WI38 (cell line): Measurements from ENCODE around the gene SPOCK1.

Experiments used
- H3K4me3 ChIP-seq: 2 replicates; pipeline ENCODE4 v1.5.1; 2011; ENCODE audit warnings: low read depth, mild to moderate bottlenecking, control low read depth, low read length
- TF ChIP-seq, protein P1 (sequence below): IDR thresholded peaks from 2 replicates; pipeline ENCODE4 v1.5.1; 2012; ENCODE audit warnings: low read depth, mild to moderate bottlenecking, control low read depth, low read length

Gene SPOCK1

DNA sequence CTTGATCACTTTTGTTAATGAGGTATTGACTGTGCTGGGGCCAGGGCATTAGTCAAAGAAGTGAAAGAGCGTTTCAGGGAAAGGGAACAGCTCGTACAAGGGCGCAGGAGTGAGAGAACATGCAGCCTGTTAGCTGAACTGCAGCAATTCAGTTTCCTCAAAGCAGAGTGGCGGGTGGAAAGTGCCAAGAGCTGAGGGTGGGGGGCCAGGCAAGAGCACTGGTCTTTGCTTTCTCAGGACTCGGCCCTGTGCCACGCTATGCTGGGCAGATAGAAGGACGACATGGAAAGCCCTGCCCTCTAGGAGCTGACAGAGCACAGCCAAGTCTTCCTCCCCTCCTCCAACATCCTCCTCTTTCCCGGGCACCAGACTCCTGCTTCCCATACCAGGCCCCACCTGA, 304.8 kb downstream of the SPOCK1 start:
- no peak overlapping the region for H3K4me3 ChIP-seq
- TF ChIP-seq, protein P1, sequence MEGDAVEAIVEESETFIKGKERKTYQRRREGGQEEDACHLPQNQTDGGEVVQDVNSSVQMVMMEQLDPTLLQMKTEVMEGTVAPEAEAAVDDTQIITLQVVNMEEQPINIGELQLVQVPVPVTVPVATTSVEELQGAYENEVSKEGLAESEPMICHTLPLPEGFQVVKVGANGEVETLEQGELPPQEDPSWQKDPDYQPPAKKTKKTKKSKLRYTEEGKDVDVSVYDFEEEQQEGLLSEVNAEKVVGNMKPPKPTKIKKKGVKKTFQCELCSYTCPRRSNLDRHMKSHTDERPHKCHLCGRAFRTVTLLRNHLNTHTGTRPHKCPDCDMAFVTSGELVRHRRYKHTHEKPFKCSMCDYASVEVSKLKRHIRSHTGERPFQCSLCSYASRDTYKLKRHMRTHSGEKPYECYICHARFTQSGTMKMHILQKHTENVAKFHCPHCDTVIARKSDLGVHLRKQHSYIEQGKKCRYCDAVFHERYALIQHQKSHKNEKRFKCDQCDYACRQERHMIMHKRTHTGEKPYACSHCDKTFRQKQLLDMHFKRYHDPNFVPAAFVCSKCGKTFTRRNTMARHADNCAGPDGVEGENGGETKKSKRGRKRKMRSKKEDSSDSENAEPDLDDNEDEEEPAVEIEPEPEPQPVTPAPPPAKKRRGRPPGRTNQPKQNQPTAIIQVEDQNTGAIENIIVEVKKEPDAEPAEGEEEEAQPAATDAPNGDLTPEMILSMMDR: no peak

DNA sequence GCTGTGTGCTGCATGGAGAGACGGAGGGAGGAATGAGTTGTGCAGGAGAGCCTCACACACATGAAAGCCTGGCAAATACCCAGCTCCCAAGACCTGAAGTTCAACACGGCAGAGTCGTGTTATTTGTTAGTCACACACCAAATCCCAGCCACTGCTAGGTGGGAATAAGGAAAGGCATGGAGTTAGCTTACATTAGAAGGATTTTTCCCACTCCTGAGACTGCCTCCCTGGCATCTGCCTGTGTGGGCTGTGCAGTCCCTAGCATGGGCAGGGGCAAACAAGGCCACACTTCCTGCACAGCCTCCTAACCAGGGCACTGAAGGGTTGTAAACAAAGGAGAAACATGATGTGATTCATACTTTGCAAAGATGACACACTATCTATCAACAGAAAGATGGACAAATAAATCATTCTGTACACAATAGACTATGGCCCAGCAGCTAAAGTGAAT, 306.8 kb downstream of the SPOCK1 start:
- TF ChIP-seq, protein P1: no peak
- H3K4me3 ChIP-seq: no peak overlapping the region

DNA sequence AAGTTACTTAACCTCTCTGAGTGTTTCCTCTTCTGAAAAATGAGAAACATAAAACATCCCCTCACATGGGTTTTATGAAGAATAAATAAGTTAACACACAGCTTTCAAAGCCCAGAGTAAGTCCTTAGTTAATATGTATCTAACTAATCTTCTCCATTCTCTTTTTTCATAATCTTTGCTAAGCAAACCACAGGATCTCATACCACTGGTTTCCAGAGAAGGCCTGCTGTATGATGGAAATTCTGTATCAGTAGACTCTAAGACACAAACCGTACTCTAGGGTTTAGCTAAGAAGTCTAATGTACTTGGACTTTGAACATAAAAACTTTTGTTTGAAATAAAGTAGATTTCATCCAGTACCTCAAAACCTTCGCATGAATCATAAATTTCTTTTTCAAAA, 307.9 kb downstream of the SPOCK1 start:
- H3K4me3 ChIP-seq: no peak overlapping the region
- TF ChIP-seq, protein P1: no peak

DNA sequence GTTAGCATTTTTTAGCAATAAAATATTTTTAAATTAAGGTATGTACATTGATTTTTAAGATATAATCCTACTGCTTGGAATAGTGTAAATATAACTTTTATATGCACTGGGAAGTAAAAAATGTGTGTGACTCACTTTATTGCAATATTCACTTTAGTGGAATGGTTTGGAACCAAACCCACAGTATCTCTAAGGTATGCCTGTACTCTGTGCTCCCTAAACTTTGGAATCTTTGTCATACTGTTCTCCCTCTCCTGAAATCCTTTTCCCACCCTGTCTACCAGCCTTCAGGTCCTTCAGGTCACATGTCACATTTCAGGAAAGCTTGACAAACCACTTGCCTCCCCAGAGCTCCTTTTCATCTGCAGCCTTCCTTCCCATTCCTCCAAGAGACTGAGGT, 308.7 kb downstream of the SPOCK1 start:
- no peak overlapping the region for H3K4me3 ChIP-seq
- TF ChIP-seq, protein P1: no peak

DNA sequence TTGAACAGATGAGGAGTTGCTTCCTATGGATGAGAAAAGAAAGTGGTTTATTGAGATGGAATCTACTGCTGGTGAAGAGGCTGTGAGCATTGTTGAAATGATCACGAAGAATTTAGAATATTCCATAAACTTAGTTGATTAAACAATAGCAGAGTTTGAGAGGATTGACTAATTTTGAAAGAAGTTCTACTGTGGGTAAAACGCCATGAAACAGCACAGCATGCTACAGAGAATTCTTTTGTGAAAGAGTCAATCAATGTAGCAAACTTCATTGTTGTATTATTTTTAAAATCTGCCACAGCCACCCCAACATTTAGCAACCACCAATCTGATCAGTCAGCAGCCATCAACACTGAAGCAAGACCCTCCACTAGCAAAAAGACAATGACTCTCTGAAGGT, 309.1 kb downstream of the SPOCK1 start:
- TF ChIP-seq, protein P1: no peak
- no peak overlapping the region for H3K4me3 ChIP-seq

DNA sequence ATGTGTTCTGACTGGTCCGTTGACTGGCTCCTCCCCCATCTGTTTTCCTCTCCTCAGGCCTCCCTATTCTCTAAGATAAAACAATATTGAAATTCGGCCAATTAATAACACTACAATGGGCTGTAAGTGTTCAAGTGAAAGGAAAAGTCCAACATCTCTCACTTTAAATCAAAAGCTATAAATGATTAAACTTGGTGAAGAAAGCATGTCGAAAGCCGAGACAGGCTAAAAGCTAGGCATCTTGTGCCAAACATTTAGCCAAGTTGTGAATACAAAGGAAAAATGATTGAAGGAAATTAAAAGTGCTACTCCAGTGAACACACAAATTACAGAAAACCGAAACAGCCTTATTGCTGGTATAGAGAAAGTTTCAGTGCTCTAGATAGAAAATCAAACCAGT, 310.6 kb downstream of the SPOCK1 start:
- no peak overlapping the region for H3K4me3 ChIP-seq
- TF ChIP-seq, protein P1: no peak

DNA sequence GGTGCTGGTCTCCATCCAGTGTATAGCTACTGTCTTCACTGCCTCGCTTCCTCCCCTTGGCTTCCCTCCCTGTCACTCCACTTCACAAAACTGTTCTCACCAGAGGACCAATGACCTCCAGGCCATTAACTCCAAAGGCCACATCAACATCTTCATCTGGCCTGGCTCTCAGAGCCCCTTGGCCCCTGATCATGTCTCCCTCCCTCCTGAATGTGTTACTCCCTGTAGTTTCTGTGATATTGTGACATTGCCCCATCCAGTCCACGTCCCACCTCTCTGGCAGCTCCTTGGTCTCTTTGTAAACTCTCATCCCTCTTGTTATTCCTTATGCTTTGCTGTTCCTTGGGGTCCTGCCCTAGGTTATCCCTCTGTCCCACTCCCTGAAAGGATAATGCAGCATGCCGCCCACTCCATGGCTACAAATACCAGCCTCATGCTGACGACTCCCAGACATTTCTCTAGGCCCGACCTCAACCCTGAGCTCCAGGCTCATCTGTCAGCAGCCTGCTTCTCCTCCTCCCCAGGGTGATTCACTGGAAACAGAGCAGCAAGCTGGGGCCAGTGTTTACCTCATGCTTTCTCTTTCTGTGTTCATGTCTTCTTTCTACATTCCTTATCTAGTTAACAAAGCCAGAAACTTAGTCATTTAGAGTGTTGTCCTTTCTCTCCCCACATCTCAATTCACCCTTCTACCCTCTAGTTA, 312.2 kb downstream of the SPOCK1 start:
- TF ChIP-seq, protein P1: no peak
- no peak overlapping the region for H3K4me3 ChIP-seq
